PFSK-1 (cell line): ENCODE data around the gene ZNF330.

Experiments
- POLR2AphosphoS5 ChIP-seq: IDR thresholded peaks from 2 replicates; pipeline ENCODE4 v1.6.1; 2012; ENCODE audit warnings: low read depth, mild to moderate bottlenecking, control low read depth, low read length, moderate library complexity
- REST ChIP-seq, 2 experiments: IDR thresholded peaks; 2 replicates each; pipeline versions ENCODE4 v1.6.1 to v1.8.0; 2011 to 2012; ENCODE audit warnings: low read depth in 2 of 2, low read length in 2 of 2, control low read depth in 1 of 2, inconsistent platforms in 1 of 2, mild to moderate bottlenecking in 1 of 2, moderate library complexity in 1 of 2; ENCODE audit not compliant: insufficient read depth in 1 of 2

DNA sequence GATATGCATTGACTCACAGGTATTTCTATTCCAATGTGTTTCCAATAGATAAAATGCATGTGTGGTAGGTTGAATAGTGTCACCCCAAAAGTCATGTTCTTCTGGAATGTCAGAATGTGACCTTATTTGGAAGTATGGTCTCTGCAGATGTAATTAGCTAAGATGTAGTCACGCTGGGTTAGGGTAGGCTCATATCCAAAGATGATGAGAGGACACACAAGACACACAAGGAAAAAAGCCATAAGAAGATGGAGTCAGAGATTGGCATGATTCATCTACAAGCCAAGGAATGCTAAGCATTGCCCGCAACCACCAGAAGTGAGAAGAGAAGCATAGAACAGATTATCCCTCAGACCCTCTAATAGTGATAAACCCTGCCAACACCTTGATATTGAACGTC lies 17.5 kb downstream of the ZNF330 start:
- TF ChIP-seq POLR2AphosphoS5 (no peak), REST (IDR thresholded peaks at IDR 0.05; ENCODE audit: insufficient read depth in 1 of 2, low read depth in 2 of 2, low read length in 2 of 2) (no peak)
